ENCODE data around the gene MRPS25.

Gene MRPS25

DNA sequence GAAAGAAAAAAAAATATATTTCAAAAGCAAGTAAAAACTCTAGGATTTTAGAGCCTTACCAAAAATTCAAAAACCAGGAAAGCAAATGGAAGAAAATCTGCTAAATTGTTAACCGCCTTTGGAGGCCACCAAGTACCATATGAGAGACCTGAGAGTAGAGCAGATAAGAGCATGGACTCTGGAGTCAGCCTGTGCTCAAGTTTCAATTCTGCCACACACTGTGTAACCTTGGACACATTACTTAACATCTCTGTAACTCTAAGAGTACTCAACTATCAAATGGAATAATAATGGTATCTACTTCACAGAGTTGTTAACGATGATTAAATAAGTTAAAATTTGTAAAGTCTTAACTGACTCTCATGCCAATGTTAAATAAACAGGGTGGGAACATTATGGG lies 21.1 kb upstream of the MRPS25 start:
- no peak overlapping the region for H3K4me3 ChIP-seq (ENCODE audit: control insufficient read depth, low read depth, low read length)
- no peak for DNase-seq (ENCODE audit: low read depth)
- no peak for TF ChIP-seq CTCF (conservative IDR thresholded peaks at IDR 0.05; ENCODE audit: control insufficient read depth, insufficient read depth, low read depth, low read length)

GRCh38 chr3:15083252-15083651 lies 18.1 kb upstream of the MRPS25 start:
- no peak for TF ChIP-seq CTCF (conservative IDR thresholded peaks at IDR 0.05; ENCODE audit: control insufficient read depth, insufficient read depth, low read depth, low read length)
- DNase-seq (ENCODE audit: low read depth): peak; percentile 26
- H3K4me3 ChIP-seq (ENCODE audit: control insufficient read depth, low read depth, low read length): no peak overlapping the region

DNA sequence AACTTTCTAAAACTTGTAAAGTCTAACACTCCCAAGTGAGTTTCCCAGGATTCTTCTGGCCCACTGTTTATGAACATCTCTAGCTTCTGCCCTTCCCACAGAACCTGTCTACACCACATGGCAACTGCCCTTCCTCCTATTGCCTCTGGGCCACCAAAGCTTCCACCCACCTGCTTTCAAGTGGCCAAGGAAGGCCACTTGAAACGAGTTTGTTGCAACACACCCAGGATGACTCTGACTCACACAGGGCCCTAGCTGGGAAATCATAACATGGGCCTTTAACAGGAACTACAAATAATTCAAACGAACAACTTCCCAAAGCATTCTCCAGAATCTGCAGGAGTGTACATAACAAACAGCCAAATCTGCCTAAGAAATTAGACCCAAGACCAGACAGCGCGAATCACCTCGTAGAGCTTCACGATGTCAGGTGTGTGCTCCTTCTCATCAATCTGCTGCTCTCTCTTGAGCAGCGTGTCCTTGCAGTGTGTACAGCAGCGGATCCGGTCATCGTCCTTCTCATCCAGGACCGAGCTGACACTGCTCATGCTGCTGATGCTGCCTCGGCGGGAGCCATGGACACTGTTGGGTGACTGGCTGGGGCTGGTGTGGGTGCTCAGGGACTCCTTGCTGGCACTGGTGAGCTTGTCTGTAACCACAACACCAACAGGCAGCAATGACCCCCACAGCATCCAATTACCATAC lies 17.0 kb upstream of the MRPS25 start:
- TF ChIP-seq CTCF (conservative IDR thresholded peaks at IDR 0.05; ENCODE audit: control insufficient read depth, insufficient read depth, low read depth, low read length): no peak
- no peak overlapping the region for H3K4me3 ChIP-seq (ENCODE audit: control insufficient read depth, low read depth, low read length)
- DNase-seq (ENCODE audit: low read depth): peak; percentile 75

DNA sequence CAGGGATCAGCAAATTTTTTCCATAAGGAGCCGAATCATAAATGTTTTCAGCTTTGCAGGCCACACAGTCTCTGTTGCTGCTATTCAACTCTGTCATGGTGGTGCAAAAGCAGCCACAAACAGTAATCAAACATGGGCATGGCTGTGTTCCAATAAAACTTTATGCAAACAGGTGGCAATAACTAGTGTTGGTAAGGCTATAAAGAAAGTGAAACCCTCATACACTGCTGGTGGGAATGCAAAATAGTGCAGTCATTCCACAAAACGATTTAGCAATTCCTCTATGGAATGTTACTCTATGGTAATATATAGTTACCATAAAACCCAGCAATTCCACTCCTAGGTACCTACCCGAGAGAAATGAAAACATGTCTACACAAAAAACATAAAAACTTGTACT lies 14.0 kb upstream of the MRPS25 start:
- no peak overlapping the region for H3K4me3 ChIP-seq (ENCODE audit: control insufficient read depth, low read depth, low read length)
- no peak for TF ChIP-seq CTCF (conservative IDR thresholded peaks at IDR 0.05; ENCODE audit: control insufficient read depth, insufficient read depth, low read depth, low read length)
- no peak for DNase-seq (ENCODE audit: low read depth)

- no peak for DNase-seq (ENCODE audit: low read depth)
- H3K4me3 ChIP-seq (ENCODE audit: control insufficient read depth, low read depth, low read length): no peak overlapping the region
- no peak for TF ChIP-seq CTCF (conservative IDR thresholded peaks at IDR 0.05; ENCODE audit: control insufficient read depth, insufficient read depth, low read depth, low read length)
Measured at GRCh38 chr3:15074500-15074899, 9.4 kb upstream of the MRPS25 start.

GRCh38 chr3:15071699-15072098 lies 6.6 kb upstream of the MRPS25 start:
- TF ChIP-seq CTCF (conservative IDR thresholded peaks at IDR 0.05; ENCODE audit: control insufficient read depth, insufficient read depth, low read depth, low read length): no peak
- DNase-seq (ENCODE audit: low read depth): peak; percentile 44
- H3K4me3 ChIP-seq (ENCODE audit: control insufficient read depth, low read depth, low read length): no peak overlapping the region

DNA sequence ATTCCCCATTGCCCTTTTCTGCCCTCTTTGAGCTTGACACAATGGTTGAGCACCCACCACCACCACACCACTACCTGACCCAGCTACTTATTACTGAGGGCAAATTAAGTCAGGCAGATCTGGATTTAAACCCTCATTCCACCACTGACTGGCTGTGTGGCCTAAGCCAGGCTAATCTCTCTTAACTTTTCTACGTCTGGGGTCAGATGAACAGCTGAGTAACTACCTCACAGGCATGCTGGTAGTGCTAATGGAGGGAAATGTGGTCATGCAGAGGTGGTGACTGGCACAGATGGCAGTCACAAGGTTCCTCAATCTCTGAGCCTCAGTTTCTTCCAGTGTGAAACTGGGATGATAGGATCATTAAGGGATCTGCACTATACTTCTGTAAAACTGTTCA lies 4.3 kb upstream of the MRPS25 start:
- H3K4me3 ChIP-seq (ENCODE audit: control insufficient read depth, low read depth, low read length): no peak overlapping the region
- no peak for TF ChIP-seq CTCF (conservative IDR thresholded peaks at IDR 0.05; ENCODE audit: control insufficient read depth, insufficient read depth, low read depth, low read length)

More for the DNA sequence above, 4.3 kb upstream of the MRPS25 start:
- DNase-seq (ENCODE audit: low read depth): no peak
